ENCODE measurements around the gene SRMS.

The SRMS gene

DNA sequence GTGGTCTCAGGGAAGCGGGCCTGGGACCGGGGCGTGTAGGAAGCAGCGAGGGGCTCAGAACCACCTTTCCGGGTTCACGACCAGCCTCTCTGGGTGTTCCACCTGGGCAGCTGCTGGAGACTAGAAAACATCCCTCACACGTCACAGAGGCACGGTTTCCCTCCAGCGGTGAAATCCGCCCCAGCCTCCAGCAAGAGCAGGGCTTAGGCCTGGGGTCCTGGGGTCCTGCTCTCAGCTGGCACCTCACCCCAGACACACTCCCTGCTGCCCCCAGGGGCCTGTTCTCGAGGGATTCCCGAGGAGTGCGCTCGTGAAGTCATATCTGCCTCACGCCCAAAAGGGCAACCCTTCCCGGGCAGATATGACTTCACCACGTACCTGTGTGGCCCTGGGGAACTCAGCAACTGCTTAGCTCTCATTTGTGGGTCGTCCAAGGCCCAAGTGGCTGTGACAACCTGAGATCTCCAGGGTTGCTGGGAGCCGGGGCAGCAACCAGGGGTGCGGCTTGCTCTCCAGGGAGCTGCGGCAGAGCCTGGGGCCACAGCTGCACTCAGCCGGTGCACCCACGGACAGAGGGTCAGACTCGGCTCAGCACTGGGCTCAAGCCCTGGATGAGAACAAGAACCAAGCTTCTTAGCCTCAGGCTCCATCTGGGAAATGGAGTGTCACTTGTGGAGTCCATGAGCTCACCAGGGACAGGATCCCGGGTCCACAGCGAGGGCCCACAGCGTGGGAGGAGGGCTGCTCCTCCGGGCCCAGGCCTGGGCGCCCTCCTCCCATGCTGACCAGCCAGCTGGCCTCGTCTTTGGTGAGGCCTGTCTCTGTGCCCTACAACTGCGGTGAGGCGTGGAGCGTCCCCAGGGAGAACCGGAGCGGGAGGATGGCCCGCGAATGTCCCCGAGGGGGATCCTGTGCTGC lies 7.1 kb upstream of the SRMS start:
- peaks cover 26 to 46% of the 10 kb centered on the region in 2 donors for H3K4me1 Mint-ChIP-seq
- H3K27ac Mint-ChIP-seq: peak overlapping the region; percentile 90
- H3K27me3 Mint-ChIP-seq: peaks cover 4 to 8% of the 10 kb centered on the region in 2 donors
- DNase-seq: peak; percentile 54
- H3K9me3 Mint-ChIP-seq: peaks cover 0 to 1% of the 10 kb centered on the region in 2 donors
- peaks cover 9 to 16% of the 10 kb centered on the region in 2 donors for H3K36me3 Mint-ChIP-seq
- H3K4me3 Mint-ChIP-seq: peak overlapping the region; percentile 74 to 87
- peak; percentile 33 to 52 for ATAC-seq (replicated peaks)

- ATAC-seq (replicated peaks) (peak; percentile 54 to 59), DNase-seq (peak; percentile 55)
These were observed 6.4 kb upstream of the SRMS start, which contains the start of gene FNDC11 for GRCh38 chr20:63553933-63554290. FNDC11 (plus strand) TSS chr20:63554159; CDS start chr20:63555664, 1,505 bp downstream.

GRCh38 chr20:63553251-63553932 lies 5.8 kb upstream of the SRMS start:
- Mint-ChIP-seq H3K4me1 (peaks cover 29 to 52% of the 10 kb centered on the region in 2 donors), H3K4me3 (peak overlapping the region; percentile 74 to 87), H3K9me3 (no peaks in the 10 kb centered on the region), H3K27me3 (peaks cover 7 to 17% of the 10 kb centered on the region in 2 donors), H3K27ac (peak overlapping the region; percentile 90), H3K36me3 (peaks cover 3 to 6% of the 10 kb centered on the region in 2 donors)
- peak; percentile 57 to 68 for ATAC-seq (replicated peaks)
- peak; percentile 82 for DNase-seq

More at GRCh38 chr20:63553933-63554290, 6.4 kb upstream of the SRMS start, which contains the start of gene FNDC11:
- Mint-ChIP-seq H3K4me1 (peaks cover 27 to 52% of the 10 kb centered on the region in 2 donors), H3K27me3 (peaks cover 4 to 13% of the 10 kb centered on the region in 2 donors), H3K4me3 (peak within 1 kb of the TSS; percentile 74 to 87), H3K36me3 (peaks cover 7 to 9% of the 10 kb centered on the region in 2 donors), H3K27ac (peak within 1 kb of the TSS; percentile 90), H3K9me3 (no peaks in the 10 kb centered on the region)

DNA sequence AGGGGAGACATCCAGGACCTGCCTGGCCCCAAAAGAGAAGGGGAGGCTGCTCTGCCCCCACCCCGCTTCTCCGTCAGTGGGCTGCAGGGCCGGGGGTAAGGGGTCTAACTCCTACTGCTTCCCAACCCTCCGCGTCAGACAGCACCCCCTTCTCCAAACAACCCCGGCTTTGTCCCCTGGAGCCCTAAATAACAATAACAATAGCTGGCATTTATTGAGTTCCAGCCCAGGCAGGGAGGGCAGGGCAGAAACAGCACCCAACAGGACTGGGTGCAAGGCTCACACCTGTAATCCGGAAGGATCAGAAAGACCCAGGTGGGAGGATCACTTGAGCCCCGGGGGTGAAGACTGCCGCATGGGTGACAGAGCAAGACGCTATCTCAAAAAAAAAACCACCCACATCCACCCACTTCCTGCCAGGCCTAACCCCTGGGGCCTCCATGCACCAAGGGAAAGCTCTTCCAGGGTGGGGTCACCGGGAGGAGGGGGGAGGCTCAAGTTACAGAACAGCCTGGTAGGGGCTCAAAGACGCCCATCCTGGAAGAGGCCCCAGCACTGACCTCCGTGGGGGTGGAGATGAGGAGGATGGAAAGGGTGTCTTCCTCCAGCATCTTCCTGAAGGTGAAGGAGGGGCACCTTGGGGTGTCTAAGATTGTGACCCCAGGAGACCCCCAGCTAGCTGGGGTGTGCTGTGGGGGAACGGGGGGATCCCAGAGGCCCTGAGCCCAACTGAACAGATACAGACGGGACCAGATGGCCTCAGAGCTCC lies 5.1 kb upstream of the SRMS start:
- peak; percentile 57 for DNase-seq
- Mint-ChIP-seq H3K27ac (peak overlapping the region; percentile 90), H3K36me3 (peaks cover 3 to 6% of the 10 kb centered on the region in 2 donors), H3K9me3 (no peaks in the 10 kb centered on the region), H3K4me3 (peak overlapping the region; percentile 74 to 87), H3K27me3 (peaks cover 7 to 18% of the 10 kb centered on the region in 2 donors), H3K4me1 (peaks cover 29 to 52% of the 10 kb centered on the region in 2 donors)
- peak; percentile 41 to 46 for ATAC-seq (replicated peaks)

DNA sequence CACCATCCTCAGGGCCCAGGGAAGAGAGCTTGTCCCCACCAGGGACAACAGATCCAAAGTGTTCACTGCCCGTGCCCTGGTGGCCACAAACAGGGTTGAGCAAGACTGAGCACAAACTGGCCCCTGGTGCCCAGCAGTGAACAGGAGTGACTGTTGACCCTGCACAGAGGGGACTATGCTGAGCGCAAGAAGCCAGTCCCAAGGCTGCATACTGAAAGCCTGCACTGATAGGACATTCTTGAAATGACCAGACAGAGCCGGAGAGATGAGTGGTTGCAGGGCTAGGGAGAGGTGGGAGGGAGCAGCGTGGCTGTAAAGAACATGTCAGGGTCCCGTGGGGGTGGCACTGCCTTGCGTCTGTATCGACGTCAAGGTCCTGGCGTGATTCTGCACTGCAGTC lies 3.5 kb upstream of the SRMS start:
- peaks cover 34 to 61% of the 10 kb centered on the region in 2 donors for H3K4me1 Mint-ChIP-seq
- peaks cover 7 to 24% of the 10 kb centered on the region in 2 donors for H3K27me3 Mint-ChIP-seq
- DNase-seq (no peak), ATAC-seq (replicated peaks) (no peak)
- no peaks in the 10 kb centered on the region for H3K36me3 Mint-ChIP-seq
- H3K27ac Mint-ChIP-seq: peak overlapping the region; percentile 37
- H3K4me3 Mint-ChIP-seq: no peak overlapping the region
- H3K9me3 Mint-ChIP-seq: no peaks in the 10 kb centered on the region

DNA sequence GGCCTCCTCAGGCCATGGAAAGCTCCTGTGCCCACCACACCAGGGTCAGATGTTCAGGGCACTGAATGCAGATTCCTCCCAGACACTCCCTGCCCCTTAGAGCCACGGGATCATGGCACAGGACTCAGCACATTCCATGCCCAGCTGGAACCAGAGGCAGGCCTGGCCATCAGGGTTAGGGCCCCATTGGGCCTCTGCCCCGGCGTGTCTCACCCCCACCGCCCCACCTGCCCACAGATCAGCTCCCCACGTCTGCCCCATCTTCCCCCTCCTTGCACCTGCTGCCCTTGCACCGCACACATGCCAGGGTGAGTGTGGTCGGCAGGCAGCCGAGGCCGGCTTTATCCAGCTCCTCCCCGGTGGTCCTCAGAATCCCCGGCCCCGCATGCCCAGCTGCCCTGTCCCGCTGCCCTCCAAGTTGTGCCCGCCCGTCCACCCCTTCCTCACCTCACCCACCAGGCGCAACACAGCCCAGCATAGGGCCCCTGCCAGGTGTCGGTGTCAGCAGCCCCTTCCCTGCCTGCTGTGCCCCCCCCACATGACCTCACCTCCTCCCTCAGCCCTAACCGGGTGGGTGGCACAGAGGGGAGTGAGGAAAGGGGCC lies 2.2 kb upstream of the SRMS start:
- Mint-ChIP-seq H3K4me3 (no peak overlapping the region), H3K27me3 (peaks cover 7 to 24% of the 10 kb centered on the region in 2 donors), H3K9me3 (no peaks in the 10 kb centered on the region), H3K4me1 (peaks cover 34 to 63% of the 10 kb centered on the region in 2 donors), H3K36me3 (no peaks in the 10 kb centered on the region), H3K27ac (peak overlapping the region; percentile 61)
- DNase-seq: no peak
- ATAC-seq (replicated peaks): no peak

- no peaks in the 10 kb centered on the region for H3K9me3 Mint-ChIP-seq
- peaks cover 7 to 24% of the 10 kb centered on the region in 2 donors for H3K27me3 Mint-ChIP-seq
- H3K36me3 Mint-ChIP-seq: no peaks in the 10 kb centered on the region
- H3K27ac Mint-ChIP-seq: no peak overlapping the region
- ATAC-seq (replicated peaks) (no peak), DNase-seq (no peak)
- H3K4me1 Mint-ChIP-seq: peaks cover 29 to 61% of the 10 kb centered on the region in 2 donors
- H3K4me3 Mint-ChIP-seq: no peak overlapping the region
These were observed 1.5 kb upstream of the SRMS start for GRCh38 chr20:63549019-63549418.

- H3K36me3 Mint-ChIP-seq: no peaks in the 10 kb centered on the region
- H3K4me1 Mint-ChIP-seq: peaks cover 33 to 58% of the 10 kb centered on the region in 2 donors
- peaks cover 7 to 24% of the 10 kb centered on the region in 2 donors for H3K27me3 Mint-ChIP-seq
- H3K4me3 Mint-ChIP-seq: no peak overlapping the region
- DNase-seq (no peak), ATAC-seq (replicated peaks) (no peak)
- H3K9me3 Mint-ChIP-seq: no peaks in the 10 kb centered on the region
- H3K27ac Mint-ChIP-seq: peak overlapping the region; percentile 31
These were observed 993 bp upstream of the SRMS start for GRCh38 chr20:63548542-63548941.

- H3K4me3 Mint-ChIP-seq: no peak overlapping the region
These were observed 409 bp downstream of the SRMS start for GRCh38 chr20:63546956-63547724.

DNA sequence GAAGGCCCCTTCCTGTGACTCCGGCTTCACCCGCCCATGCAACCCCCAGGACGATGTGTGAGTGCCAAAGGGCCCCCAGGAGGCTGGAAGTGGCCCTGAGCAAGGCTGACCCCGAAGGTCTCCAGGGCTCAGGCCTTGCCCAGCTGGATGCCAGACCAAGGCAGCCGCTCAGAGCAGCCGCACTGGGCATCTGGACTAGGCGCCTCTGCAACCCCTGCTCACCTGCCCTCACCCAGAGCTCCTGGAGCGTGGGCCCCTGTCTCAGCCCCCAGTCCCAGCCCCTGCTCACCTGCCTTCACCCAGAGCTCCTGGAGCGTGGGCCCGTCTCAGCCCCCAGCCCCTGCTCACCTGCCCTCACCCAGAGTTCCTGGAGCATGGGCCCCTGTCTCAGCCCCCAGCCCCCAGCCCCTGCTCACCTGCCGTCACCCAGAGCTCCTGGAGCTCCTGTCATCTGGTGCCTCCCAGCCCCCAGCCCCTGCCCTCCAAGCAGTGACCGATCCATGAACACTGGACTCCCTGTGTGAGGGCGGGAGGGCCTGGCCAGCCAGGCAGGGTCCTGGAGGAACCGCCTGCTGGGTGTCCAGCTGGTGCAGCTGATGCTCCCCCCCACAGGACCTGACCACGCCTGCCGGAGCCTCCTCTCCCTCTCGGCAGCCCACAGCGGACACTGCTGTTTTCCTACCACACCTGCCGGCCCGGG lies 1.1 kb downstream of the SRMS start:
- Mint-ChIP-seq H3K9me3 (no peaks in the 10 kb centered on the region), H3K36me3 (no peaks in the 10 kb centered on the region), H3K4me1 (peaks cover 34 to 50% of the 10 kb centered on the region in 2 donors), H3K27ac (no peak overlapping the region), H3K27me3 (peaks cover 7 to 24% of the 10 kb centered on the region in 2 donors), H3K4me3 (no peak overlapping the region)
- ATAC-seq (replicated peaks) (no peak), DNase-seq (no peak)

More at GRCh38 chr20:63546956-63547724, 409 bp downstream of the SRMS start:
- ATAC-seq (replicated peaks): no peak
- Mint-ChIP-seq H3K4me1 (peaks cover 34 to 53% of the 10 kb centered on the region in 2 donors), H3K36me3 (no peaks in the 10 kb centered on the region), H3K27me3 (peaks cover 7 to 24% of the 10 kb centered on the region in 2 donors), H3K27ac (no peak overlapping the region), H3K9me3 (no peaks in the 10 kb centered on the region)
- DNase-seq: no peak

GRCh38 chr20:63545814-63546213 lies 1.7 kb downstream of the SRMS start:
- Mint-ChIP-seq H3K27me3 (peaks cover 7 to 24% of the 10 kb centered on the region in 2 donors), H3K9me3 (no peaks in the 10 kb centered on the region), H3K27ac (no peak overlapping the region), H3K4me3 (no peak overlapping the region), H3K36me3 (no peaks in the 10 kb centered on the region), H3K4me1 (peaks cover 31 to 50% of the 10 kb centered on the region in 2 donors)
- DNase-seq: no peak
- no peak for ATAC-seq (replicated peaks)

DNA sequence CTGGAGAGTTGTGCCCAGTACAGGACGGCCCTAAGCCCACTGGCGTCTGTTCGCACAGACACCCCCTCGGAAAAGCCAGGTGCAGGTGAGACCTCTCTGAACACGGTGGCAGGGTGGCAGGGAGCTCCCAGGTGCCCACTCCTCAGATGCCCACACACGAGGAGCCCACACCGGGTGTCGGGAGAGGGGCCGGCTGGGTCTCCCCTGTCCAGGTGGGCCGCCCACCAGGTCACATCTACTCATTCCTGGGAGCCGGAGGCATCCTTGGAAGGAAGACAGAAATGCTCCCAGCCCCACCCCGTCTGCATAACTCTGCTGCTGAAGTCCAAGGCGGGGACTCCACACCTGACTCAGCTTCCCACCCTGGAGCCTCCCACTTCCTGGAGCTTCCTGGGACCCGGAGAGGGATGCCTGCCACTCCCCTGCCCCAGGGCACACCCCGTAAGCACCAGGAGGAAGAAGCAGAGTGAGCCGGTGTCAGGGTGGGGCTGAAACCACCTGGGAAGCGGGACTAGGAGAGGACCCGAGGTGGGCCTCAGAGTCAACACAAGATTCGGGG lies 2.5 kb downstream of the SRMS start:
- H3K9me3 Mint-ChIP-seq: no peaks in the 10 kb centered on the region
- no peak for DNase-seq
- H3K27me3 Mint-ChIP-seq: peaks cover 5 to 21% of the 10 kb centered on the region in 2 donors
- no peak overlapping the region for H3K27ac Mint-ChIP-seq
- no peak overlapping the region for H3K4me3 Mint-ChIP-seq
- ATAC-seq (replicated peaks): no peak
- H3K36me3 Mint-ChIP-seq: no peaks in the 10 kb centered on the region
- peaks cover 33 to 52% of the 10 kb centered on the region in 2 donors for H3K4me1 Mint-ChIP-seq

Data from stimulated activated naive B cell treated with anti-CD40 and anti-IgM and Interleukin-4, amounts not matched to agents 10 μg/mL and 1 μg/mL and 100 μg/mL, for 72 hours (primary cell).